Esophagus muscularis mucosa (tissue), 4 donors: Measurements from ENCODE around the gene SBNO2. TPM values are rescaled to one million over a fixed set of nuclear protein-coding genes. Genes with fewer than 3 reads are reported as not detected.

Experiments used
- DNase-seq: peaks from one replicate; pipeline ENCODE4 v3.0.0-alpha.2; 2017; ENCODE audit errors: extremely low spot score
- H3K27ac ChIP-seq, 4 donors: fragments of 200-600 bp; sonication (generic); replicated peaks in 1 of 4; 1 replicate in 3 of 4; 2 replicates in 1 of 4; pipeline ENCODE4 v1.5.1; 2016 to 2019; ENCODE audit warnings: mild to moderate bottlenecking in 1 of 4
- H3K27me3 ChIP-seq, 4 donors: fragments of 200-600 bp; sonication (generic); one replicate each; pipeline versions ENCODE4 v1.5.1 to v1.6.0; 2016 to 2019
- H3K36me3 ChIP-seq, 4 donors: fragments of 200-600 bp; sonication (generic); one replicate each; pipeline ENCODE4 v1.5.1; 2016 to 2019
- H3K4me1 ChIP-seq, 4 donors: fragments of 200-600 bp; sonication (generic); one replicate each; pipeline ENCODE4 v1.5.1; 2016 to 2019
- H3K4me3 ChIP-seq, 4 donors: fragments of 200-600 bp; sonication (generic); 1 replicate in 2 of 4; 2 replicates in 2 of 4; pipeline ENCODE4 v1.5.1; 2016 to 2019; ENCODE audit warnings: mild to moderate bottlenecking in 4 of 4, moderate library complexity in 1 of 4
- H3K9me3 ChIP-seq, 4 donors: fragments of 200-600 bp; sonication (generic); 1 replicate in 3 of 4; 2 replicates in 1 of 4; pipeline ENCODE4 v1.5.1; 2016 to 2019
- CTCF ChIP-seq, 3 experiments: fragments of 200-600 bp in 2 of 3; fragments of 450-650 bp in 1 of 3; sonication (generic) in 2 of 3; IDR thresholded peaks; one replicate each; pipeline ENCODE4 v1.5.1; 2017 to 2019; ENCODE audit warnings: antibody characterized with exemption in 3 of 3, mild to moderate bottlenecking in 2 of 3, moderate library complexity in 1 of 3
- EP300 ChIP-seq: sonication (generic); formaldehyde crosslinking; IDR thresholded peaks from one replicate; pipeline ENCODE4 v1.6.1; 2017; ENCODE audit warnings: antibody characterized with exemption
- POLR2A ChIP-seq: fragments of 450-650 bp; IDR thresholded peaks from one replicate; pipeline ENCODE4 v1.6.1; 2017; ENCODE audit warnings: antibody characterized with exemption, moderate library complexity, mild to moderate bottlenecking, low read depth
- POLR2AphosphoS5 ChIP-seq, 2 donors: sonication (generic); formaldehyde crosslinking; IDR thresholded peaks; one replicate each; pipeline ENCODE4 v1.6.1; 2017; ENCODE audit warnings: antibody characterized with exemption in 2 of 2
- WGBS: methylation state at CpG from one replicate; pipeline ENCODE4 v1.1.5; 2018; 5-methylcytosine and 5-hydroxymethylcytosine counted together
- intact Hi-C: fragments of 100-400 bp; cut with DNase I; formaldehyde crosslinking; loops from one replicate; pipeline ENCODE4 v1.15.1; 2023
- total RNA-seq, 4 donors: library from RNA; depleted of rRNA; stranded (reverse); fragments of >200 nt; gene quantifications; one replicate each; pipeline versions ENCODE4 v1.1.0 to v1.2.1, GENCODE V29; 2016

SBNO2 gene
- total RNA-seq, 4 donors from 2014 or later = 16.2 to 141 (median 30.5) TPM

- no peak for DNase-seq
- Histone ChIP-seq H3K4me1 (peaks cover 27 to 66% (median 63%) of the 10 kb centered on the region in 4 donors), H3K27me3 (no peaks in the 10 kb centered on the region), H3K36me3 (peaks cover 0 to 11% (median 5%) of the 10 kb centered on the region in 4 donors), H3K27ac (peak overlapping the region; percentile 90 to 99 (median 95)), H3K4me3 (peak overlapping the region; percentile 82 to 97 (median 96)), H3K9me3 (no peaks in the 10 kb centered on the region)
- intact Hi-C loops = no loop called here
- 3% methylated on average over 31 of the region's 47 CpGs for WGBS
- TF ChIP-seq CTCF (IDR thresholded peaks at IDR 0.05) = no peak
- no peak for TF ChIP-seq POLR2AphosphoS5 (IDR thresholded peaks at IDR 0.05)
- TF ChIP-seq POLR2A = no peak
Measured at GRCh38 chr19:1173159-1173844, 766 bp downstream of the SBNO2 start.

DNA sequence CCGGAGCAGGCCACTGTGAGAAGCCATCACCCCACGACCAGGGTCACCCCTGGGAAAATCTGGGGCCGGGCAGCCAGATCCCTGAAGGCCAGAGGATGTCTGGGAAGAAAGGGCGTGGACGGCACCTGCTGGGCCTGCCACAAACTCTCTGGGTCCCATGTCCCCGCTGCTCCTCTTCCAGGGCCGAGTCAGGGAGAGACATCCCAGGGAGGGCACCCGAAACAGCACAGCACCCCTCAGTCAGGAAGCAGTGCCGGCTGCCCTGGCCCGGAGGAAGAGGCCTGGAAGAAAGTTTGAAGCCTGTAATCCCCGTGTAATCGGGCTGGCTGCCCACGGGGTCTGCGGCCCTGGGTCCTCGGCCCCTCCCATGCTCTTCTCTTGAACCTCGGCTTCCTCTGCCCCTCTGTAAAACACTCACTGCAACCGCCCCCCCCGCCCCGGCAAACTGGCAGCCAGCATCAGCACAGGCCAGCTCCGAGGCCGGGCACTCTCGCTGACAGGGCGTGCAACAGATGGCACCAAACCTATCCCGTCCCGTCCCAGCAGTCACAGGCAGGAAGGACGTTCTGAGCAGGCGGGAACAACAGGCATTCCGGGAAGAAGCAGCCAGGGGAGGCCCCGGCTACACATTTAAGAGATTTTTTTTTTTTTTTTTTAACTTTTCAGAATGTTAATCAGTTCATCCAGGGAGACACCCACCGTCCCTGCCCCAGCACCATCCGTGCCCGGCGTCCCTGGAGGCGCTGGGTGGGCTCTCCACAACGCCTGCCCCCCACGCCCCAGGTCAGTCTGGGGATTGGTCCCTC, 1.5 kb downstream of the SBNO2 start:
- Histone ChIP-seq H3K4me3 (peak overlapping the region; percentile 82 to 97 (median 96)), H3K4me1 (peaks cover 28 to 69% (median 67%) of the 10 kb centered on the region in 4 donors), H3K27ac (peak overlapping the region; percentile 90 to 99 (median 95)), H3K36me3 (peaks cover 0 to 19% (median 9%) of the 10 kb centered on the region in 4 donors), H3K9me3 (no peaks in the 10 kb centered on the region), H3K27me3 (no peaks in the 10 kb centered on the region)
- DNase-seq = no peak
- TF ChIP-seq POLR2A = peak; percentile 20
- TF ChIP-seq EP300 = peak; percentile 61
- TF ChIP-seq CTCF (IDR thresholded peaks at IDR 0.05) = no peak
- TF ChIP-seq POLR2AphosphoS5 (IDR thresholded peaks at IDR 0.05) = peak; percentile 43 to 61
- 9% methylated on average over 23 of the region's 36 CpGs for WGBS
- intact Hi-C loops = no loop called here

GRCh38 chr19:1171755-1172352, 2.2 kb downstream of the SBNO2 start:
- Histone ChIP-seq H3K9me3 (no peaks in the 10 kb centered on the region), H3K36me3 (peaks cover 0 to 24% (median 13%) of the 10 kb centered on the region in 4 donors), H3K27ac (peak overlapping the region; percentile 90 to 99 (median 95)), H3K4me1 (peaks cover 28 to 76% (median 72%) of the 10 kb centered on the region in 4 donors), H3K27me3 (no peaks in the 10 kb centered on the region), H3K4me3 (peak overlapping the region; percentile 82 to 97 (median 96))
- DNase-seq = no peak
- intact Hi-C loops = no loop called here
- TF ChIP-seq CTCF (IDR thresholded peaks at IDR 0.05) = no peak
- no peak for TF ChIP-seq POLR2AphosphoS5 (IDR thresholded peaks at IDR 0.05)
- no peak for TF ChIP-seq POLR2A
- no peak for TF ChIP-seq EP300
- WGBS = 70% methylated on average over 4 of the region's 15 CpGs

GRCh38 chr19:1170938-1171754, 2.9 kb downstream of the SBNO2 start:
- peak overlapping the region; percentile 82 to 97 (median 96) for H3K4me3 ChIP-seq
- H3K36me3 ChIP-seq = peaks cover 0 to 31% (median 16%) of the 10 kb centered on the region in 4 donors
- no peak for DNase-seq
- TF ChIP-seq CTCF (IDR thresholded peaks at IDR 0.05) = no peak
- no peak for TF ChIP-seq EP300
- TF ChIP-seq POLR2A = no peak
- no peak for TF ChIP-seq POLR2AphosphoS5 (IDR thresholded peaks at IDR 0.05)
- 66% methylated on average over 38 of the region's 38 CpGs for WGBS
- H3K9me3 ChIP-seq = no peaks in the 10 kb centered on the region
- no peaks in the 10 kb centered on the region for H3K27me3 ChIP-seq
- H3K27ac ChIP-seq = peak overlapping the region; percentile 90 to 99 (median 95)
- intact Hi-C loops = no loop called here
- peaks cover 28 to 83% (median 75%) of the 10 kb centered on the region in 4 donors for H3K4me1 ChIP-seq
